GM12801 (cell line): Measurements from ENCODE around the gene TBC1D3.
"Not testable (repeated sequence)": the region's sequence is repeated elsewhere in the genome, so short reads cannot be mapped to it uniquely, and the experiment has no call there.

ENCODE experiments used
- TF ChIP-seq, protein P1 (sequence below): IDR thresholded peaks from one replicate; pipeline ENCODE4 v1.5.1; 2011; ENCODE audit warnings: control low read depth; ENCODE audit not compliant: insufficient read length; ENCODE audit errors: extremely low read depth

TBC1D3 gene

DNA sequence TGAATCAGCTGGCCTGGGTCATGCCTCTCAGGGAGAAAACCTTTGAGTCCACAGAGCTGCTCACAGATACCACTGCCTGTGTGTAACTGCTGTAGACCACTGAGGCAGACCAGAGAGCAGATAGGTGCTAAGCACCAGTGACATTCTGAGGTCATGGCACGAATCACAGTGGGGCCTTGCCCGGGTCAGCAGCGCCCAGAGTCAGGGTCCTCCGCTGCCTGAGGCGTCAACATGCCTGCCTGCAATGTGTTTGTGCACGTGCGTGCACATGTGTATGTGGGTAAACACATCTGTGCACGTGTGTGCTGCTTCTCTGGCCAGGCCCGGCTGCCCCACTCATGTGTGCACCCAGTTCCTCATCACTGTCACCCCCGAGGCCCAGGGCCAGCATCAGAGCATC is at the start of gene TBC1D3:
TSS of gene TBC1D3 (minus strand) at position 101 of the 400 bp plus-strand sequence. CDS start 1,526 bp downstream, outside the sequence.
- TF ChIP-seq, protein P1, sequence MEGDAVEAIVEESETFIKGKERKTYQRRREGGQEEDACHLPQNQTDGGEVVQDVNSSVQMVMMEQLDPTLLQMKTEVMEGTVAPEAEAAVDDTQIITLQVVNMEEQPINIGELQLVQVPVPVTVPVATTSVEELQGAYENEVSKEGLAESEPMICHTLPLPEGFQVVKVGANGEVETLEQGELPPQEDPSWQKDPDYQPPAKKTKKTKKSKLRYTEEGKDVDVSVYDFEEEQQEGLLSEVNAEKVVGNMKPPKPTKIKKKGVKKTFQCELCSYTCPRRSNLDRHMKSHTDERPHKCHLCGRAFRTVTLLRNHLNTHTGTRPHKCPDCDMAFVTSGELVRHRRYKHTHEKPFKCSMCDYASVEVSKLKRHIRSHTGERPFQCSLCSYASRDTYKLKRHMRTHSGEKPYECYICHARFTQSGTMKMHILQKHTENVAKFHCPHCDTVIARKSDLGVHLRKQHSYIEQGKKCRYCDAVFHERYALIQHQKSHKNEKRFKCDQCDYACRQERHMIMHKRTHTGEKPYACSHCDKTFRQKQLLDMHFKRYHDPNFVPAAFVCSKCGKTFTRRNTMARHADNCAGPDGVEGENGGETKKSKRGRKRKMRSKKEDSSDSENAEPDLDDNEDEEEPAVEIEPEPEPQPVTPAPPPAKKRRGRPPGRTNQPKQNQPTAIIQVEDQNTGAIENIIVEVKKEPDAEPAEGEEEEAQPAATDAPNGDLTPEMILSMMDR: not testable (repeated sequence)
